ENCODE results near the gene DSP.

- TF ChIP-seq POLR2AphosphoS5 (IDR thresholded peaks at IDR 0.05) (peak in 2 of 3 donors; percentile 77 to 78), POLR2A (IDR thresholded peaks at IDR 0.05) (no peak), CTCF (IDR thresholded peaks at IDR 0.05) (no peak)
These were observed 19.9 kb downstream of the DSP start for GRCh38 chr6:7561153-7561964.

Data from stomach (tissue), 4 donors.